GM21526 (cell line): ENCODE results near the gene COX7A2L.

Experiments
- ATAC-seq: cut with Tn5 transposase; IDR thresholded peaks from one replicate; pipeline ENCODE4 v1.9.1; 2021; ENCODE audit warnings: moderate library complexity; ENCODE audit not compliant: unreplicated experiment, low FRiP score

COX7A2L gene

GRCh38 chr2:42321452-42322064 is 39.5 kb downstream of the COX7A2L start:
- no peak for ATAC-seq

DNA sequence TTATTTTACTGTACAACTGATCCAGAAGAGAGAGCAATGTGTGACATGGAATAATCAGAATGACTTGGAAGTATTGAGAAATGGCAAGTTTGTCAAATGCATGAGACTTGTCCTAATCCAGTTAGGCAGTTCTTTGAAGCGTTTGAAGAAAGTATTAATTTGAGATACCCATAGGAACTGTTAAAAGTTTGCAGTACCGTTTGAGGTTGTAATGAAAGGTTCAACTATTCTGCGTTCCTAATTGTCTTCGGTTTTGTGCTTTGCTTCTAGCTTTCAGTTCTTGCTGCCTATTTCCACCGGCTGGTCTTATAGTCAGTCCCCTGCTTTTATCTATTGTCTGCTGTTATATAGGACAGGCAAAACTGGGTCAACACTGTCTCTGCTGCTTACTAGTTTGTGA is 41.8 kb downstream of the COX7A2L start:
- ATAC-seq = no peak

DNA sequence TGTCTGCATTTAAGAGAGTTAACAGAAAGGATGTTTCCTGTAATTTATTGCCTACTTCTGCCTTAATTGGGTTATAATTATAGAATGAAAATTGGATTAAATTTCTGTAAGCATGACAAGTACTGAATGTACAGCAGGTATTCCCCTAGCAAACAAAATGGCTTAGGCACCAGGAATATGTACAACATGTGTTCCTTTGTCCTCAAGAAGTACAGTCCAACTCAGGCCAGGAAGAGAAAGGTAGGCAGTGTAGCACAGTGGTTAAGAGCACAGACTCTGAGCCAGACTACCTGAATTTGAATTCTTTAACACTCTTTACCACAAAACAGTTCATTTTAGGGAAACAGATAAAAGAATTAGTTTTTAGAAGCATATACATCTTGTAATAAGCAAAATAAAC is 43.1 kb downstream of the COX7A2L start:
- no peak for ATAC-seq

- ATAC-seq = no peak
Measured at GRCh38 chr2:42317486-42317885, 43.5 kb downstream of the COX7A2L start.

DNA sequence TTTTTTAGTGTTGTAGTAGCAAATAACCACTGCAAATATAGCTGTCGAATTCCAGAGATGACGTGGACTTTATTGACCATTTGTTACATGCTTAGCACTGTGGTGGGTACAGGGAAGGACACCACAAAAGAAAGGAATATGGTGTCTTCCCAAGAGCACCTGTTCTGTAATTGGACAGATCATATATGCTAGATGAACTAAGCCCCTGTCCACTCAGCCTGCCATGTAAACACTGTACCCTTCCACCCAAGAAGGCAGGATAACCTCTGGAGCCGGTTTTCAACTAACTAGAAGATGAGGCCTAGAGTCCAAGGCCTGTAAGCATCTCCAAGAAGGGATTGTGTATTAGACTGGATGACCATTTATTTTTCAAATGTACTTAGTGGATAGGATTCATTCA is 44.1 kb downstream of the COX7A2L start:
- no peak for ATAC-seq

DNA sequence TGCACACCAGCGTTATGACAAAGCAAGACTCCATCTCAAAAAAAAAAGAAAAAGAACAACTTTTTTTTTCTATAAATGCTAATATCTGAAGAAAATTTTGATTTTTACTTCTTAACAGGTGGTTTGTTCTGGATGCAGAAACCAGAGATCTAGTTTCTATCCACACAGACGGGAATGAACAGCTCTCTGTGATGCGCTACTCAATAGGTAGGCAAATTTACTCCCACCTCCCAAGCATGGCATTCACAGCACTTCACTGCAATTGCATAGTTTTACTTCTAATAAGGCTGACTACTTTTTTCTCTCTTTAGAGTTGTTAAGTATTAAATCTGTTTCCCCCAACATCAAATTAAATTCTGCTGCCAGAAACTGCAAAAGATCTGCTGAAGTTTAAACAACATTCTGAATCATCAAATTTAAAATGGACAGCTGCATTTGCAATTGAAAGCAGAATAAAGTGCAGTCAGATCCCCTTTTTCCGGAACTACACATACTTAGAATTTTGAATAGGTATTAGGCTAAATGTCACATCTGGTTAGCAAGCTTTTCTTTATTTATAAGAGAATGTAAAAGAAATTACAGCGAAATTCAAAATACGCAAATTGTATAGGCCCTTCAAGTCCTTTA is 45.1 kb downstream of the COX7A2L start:
- ATAC-seq = no peak

GRCh38 chr2:42314892-42315468 is 46.0 kb downstream of the COX7A2L start:
- no peak for ATAC-seq

DNA sequence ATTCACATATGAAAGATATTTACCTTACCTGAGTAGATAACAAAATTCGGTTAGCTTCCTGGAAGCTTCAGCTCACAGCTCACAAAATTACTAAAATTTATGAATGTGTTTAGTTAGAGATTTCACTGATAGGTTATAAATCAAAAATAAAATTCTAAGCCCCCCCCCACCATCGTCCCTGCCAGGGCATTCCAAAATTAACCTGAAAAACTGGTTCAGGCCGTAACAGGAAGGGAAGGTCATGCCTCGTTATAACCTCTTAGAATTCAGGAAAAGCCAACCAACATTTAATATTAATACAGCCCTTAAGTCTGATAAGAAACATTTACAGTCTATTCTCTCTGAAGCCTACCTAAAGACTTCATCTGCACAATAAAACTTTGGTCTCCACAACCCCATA is 48.9 kb downstream of the COX7A2L start:
- ATAC-seq = no peak

DNA sequence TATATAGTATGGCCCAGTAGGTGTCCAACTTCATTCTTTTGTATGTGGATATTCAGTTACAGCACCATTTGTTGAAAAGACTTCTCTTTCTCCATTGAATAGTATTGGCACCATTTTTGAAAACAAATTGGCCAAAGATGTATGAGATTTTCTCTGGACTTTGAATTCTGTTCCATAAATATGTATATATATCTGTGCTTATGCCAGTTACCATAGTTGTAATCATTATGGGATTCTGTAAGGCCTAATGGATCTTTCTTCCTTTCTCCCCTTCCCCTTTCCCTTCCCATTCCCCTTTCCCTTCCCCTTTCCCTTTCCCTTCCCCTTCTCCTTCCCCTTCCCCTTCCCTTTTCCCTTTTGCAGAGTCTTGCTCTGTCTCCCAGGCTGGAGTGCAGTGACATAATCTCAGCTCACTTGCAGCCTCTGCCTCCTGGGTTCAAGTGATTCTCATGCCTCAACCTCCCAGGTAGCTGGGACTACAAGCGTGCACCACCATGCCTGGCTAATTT is 51.0 kb downstream of the COX7A2L start:
- no peak for ATAC-seq

DNA sequence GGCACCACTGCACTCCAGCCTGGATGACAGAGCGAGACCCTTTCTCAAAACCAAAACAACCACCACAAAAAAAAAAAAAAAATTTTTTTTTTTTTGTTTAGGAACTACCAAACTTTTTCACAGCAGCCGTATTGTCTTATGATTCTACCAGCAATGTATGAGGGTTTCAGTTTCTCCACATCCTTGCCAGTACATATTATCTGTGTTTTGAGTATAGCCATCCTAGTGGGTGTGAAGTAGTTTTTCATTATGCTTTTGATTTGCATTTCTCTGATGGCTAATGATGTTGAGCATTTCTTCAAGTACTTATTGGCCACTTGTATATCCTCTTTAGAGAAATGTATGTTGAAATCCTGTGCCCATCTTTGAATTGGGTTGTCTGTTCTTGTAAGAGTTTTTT is 51.7 kb downstream of the COX7A2L start:
- no peak for ATAC-seq

GRCh38 chr2:42307180-42307579 is 53.8 kb downstream of the COX7A2L start:
- no peak for ATAC-seq

- ATAC-seq = no peak
Measured at GRCh38 chr2:42304059-42304713, 56.8 kb downstream of the COX7A2L start.

- ATAC-seq = no peak
Measured at GRCh38 chr2:42303252-42303651, 57.8 kb downstream of the COX7A2L start.

DNA sequence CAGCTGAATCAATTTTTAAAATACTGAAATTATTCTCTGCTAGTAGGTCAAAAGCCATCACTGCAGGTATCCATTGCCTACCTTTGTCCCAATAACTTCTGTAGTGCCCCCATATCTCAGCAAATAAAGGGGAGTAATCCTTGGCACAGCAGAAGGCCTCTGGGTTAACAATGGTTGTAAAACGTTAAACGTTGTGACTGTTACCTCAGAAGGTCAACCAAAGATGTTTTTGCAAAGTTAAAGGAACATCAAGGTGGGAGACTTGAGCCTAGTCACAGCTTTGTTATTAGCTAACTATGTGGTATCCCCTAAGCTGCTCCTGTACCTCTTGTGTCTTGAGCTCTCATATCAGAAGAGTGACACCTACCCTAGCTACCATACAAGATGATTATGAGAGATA is 60.5 kb downstream of the COX7A2L start:
- ATAC-seq = no peak
